Adrenal gland (tissue), 12 donors: ENCODE results near the gene RNF217. TPM values are rescaled to one million over a fixed set of nuclear protein-coding genes. Genes with fewer than 3 reads are reported as not detected.

ENCODE experiments used
- DNase-seq, 7 donors: peaks; one replicate each; pipeline ENCODE4 v3.0.0-alpha.2; 2019 to 2020
- H3K27ac ChIP-seq, 5 donors: fragments of 200-600 bp; sonication (generic) in 4 of 5; 1 replicate in 3 of 5; 2 replicates in 2 of 5; pipeline versions ENCODE4 v1.5.1 to v1.8.0; 2016 to 2020; ENCODE audit warnings: mild to moderate bottlenecking in 1 of 5
- H3K27me3 ChIP-seq: fragments of 200-600 bp; 2 replicates; pipeline ENCODE4 v1.8.0; 2021
- H3K36me3 ChIP-seq, 2 donors: fragments of 200-600 bp; replicated peaks in 1 of 2; 1 replicate in 1 of 2; 2 replicates in 1 of 2; pipeline versions ENCODE4 v1.5.1 to v1.8.0; 2018 to 2022
- H3K4me1 ChIP-seq, 2 donors: fragments of 200-600 bp; replicated peaks in 1 of 2; 1 replicate in 1 of 2; 2 replicates in 1 of 2; pipeline versions ENCODE4 v1.5.1 to v1.8.0; 2018 to 2021
- H3K4me3 ChIP-seq, 4 donors: fragments of 200-600 bp; sonication (generic) in 3 of 4; one replicate each; pipeline ENCODE4 v1.5.1; 2016 to 2018
- H3K9me3 ChIP-seq, 3 donors: fragments of 200-600 bp; sonication (generic) in 1 of 3; replicated peaks in 1 of 3; 1 replicate in 2 of 3; 2 replicates in 1 of 3; pipeline versions ENCODE4 v1.5.1 to v1.8.0; 2016 to 2021
- CTCF ChIP-seq, 6 experiments: fragments of 450-650 bp in 4 of 6; fragments of 200-600 bp in 2 of 6; sonication (generic) in 1 of 6; IDR thresholded peaks; 1 replicate in 5 of 6; 2 replicates in 1 of 6; pipeline versions ENCODE4 v1.5.1 to v1.8.0; 2016 to 2021; ENCODE audit warnings: antibody characterized with exemption in 6 of 6, mild to moderate bottlenecking in 2 of 6, moderate library complexity in 1 of 6
- POLR2A ChIP-seq, 2 donors: fragments of 450-650 bp; IDR thresholded peaks; one replicate each; pipeline ENCODE4 v1.6.1; 2017; ENCODE audit warnings: antibody characterized with exemption in 2 of 2, mild to moderate bottlenecking in 2 of 2, moderate library complexity in 1 of 2
- WGBS, 4 donors: extraction: QIAGEN DNeasy Blood & Tissue Kit in 2 of 4; methylation state at CpG; one replicate each; pipeline versions ENCODE4 v1.1.5 to v1.1.7; 2013 to 2017; 5-methylcytosine and 5-hydroxymethylcytosine counted together
- intact Hi-C, 2 donors: fragments of 100-400 bp; cut with DNase I; formaldehyde crosslinking; loops; one replicate each; pipeline versions ENCODE4 v1.14.1 to v1.15.0; 2022 to 2023
- polyA plus RNA-seq, 3 donors: library from polyadenylated mRNA; stranded (reverse); fragments of 200-250 nt in 2 of 3; fragments of 350-450 nt in 1 of 3; fragmentation: Illumina TruSeq in 1 of 3; extraction: RNeasy Lipid Tissue Mini Kit (QIAGEN cat#74804) in 1 of 3; gene quantifications; one replicate each; pipeline ENCODE4 v1.2.3, GENCODE V29; 2013 to 2014
- total RNA-seq, 9 donors: library from RNA; depleted of rRNA in 4 of 9; stranded (reverse); fragments of >200 nt in 4 of 9; fragments of 120-200 nt in 1 of 9; fragmentation: NEBNext Ultra II Directional in 1 of 9; extraction: Animal tissue kit (Norgen Biotek cat#: 25700) in 1 of 9; gene quantifications; one replicate each; pipeline versions ENCODE4 v1.1.0 to v1.2.4, GENCODE V29; 2013 to 2023
- donor health status: healthy with polysubstance abuse.
- donor health status: Bipolar disorder and iron deficiency.
- donor health status: DM: yes; HTN: yes; CAD: no.
- donor health status: DM: no; HTN: no; CAD: no.
- donor health status: DM: no; HTN: no; CAD: no.
- donor health status: DM: yes; HTN: yes; CAD: no.

RNF217 gene
- total and polyA plus RNA-seq, 12 donors: 4.6 to 23.0 (median 11.5) TPM

GRCh38 chr6:124990988-124991387 is 28.8 kb downstream of the RNF217 start:
- H3K4me1 ChIP-seq: peaks cover 0 to 17% of the 10 kb centered on the region in 2 donors
- WGBS, 4 donors: 93 to 100% (median 95%) methylated on average over 1 of the region's 1 CpG

GRCh38 chr6:124991764-124992295 is 29.6 kb downstream of the RNF217 start:
- Histone ChIP-seq H3K27me3 (no peaks in the 10 kb centered on the region), H3K4me1 (peaks cover 0 to 13% of the 10 kb centered on the region in 2 donors), H3K9me3 (no peaks in the 10 kb centered on the region), H3K36me3 (no peaks in the 10 kb centered on the region), H3K4me3 (no peak overlapping the region), H3K27ac (no peak overlapping the region)
- WGBS, 4 donors: 94 to 100% (median 98%) methylated on average over 1 of the region's 1 CpG
- intact Hi-C loops: loop anchor here in 1 of 2 donors (5.0 kb wide), 1 partner anchor 80 kb away; no protein-coding TSS in a partner anchor
- TF ChIP-seq POLR2A (IDR thresholded peaks at IDR 0.05): no peak
- TF ChIP-seq CTCF (IDR thresholded peaks at IDR 0.05): no peak
- DNase-seq: no peak

More at GRCh38 chr6:124990988-124991387, 28.8 kb downstream of the RNF217 start:
- no peaks in the 10 kb centered on the region for H3K9me3 ChIP-seq
- H3K27me3 ChIP-seq: no peaks in the 10 kb centered on the region
- no peaks in the 10 kb centered on the region for H3K36me3 ChIP-seq
- no peak for DNase-seq
- intact Hi-C loops: loop anchor here in 1 of 2 donors (5.0 kb wide), 1 partner anchor 81 kb away; no protein-coding TSS in a partner anchor
- TF ChIP-seq CTCF (IDR thresholded peaks at IDR 0.05) (no peak), POLR2A (IDR thresholded peaks at IDR 0.05) (no peak)
- H3K4me3 ChIP-seq: no peak overlapping the region
- H3K27ac ChIP-seq: no peak overlapping the region

- no peaks in the 10 kb centered on the region for H3K27me3 ChIP-seq
- no peaks in the 10 kb centered on the region for H3K36me3 ChIP-seq
- H3K4me1 ChIP-seq: peaks cover 0 to 13% of the 10 kb centered on the region in 2 donors
- no peak overlapping the region for H3K4me3 ChIP-seq
- WGBS, 4 donors: 92 to 97% (median 95%) methylated on average over 6 of the region's 6 CpGs
- DNase-seq: no peak
- TF ChIP-seq POLR2A (IDR thresholded peaks at IDR 0.05): no peak
- no peak for TF ChIP-seq CTCF (IDR thresholded peaks at IDR 0.05)
- intact Hi-C loops: loop anchor here in 1 of 2 donors (5.0 kb wide), 1 partner anchor 79 kb away; no protein-coding TSS in a partner anchor
- H3K9me3 ChIP-seq: no peaks in the 10 kb centered on the region
- no peak overlapping the region for H3K27ac ChIP-seq
Observed at GRCh38 chr6:124993327-124993726, 31.1 kb downstream of the RNF217 start.

GRCh38 chr6:124994648-124995047 is 32.4 kb downstream of the RNF217 start:
- peaks cover 0 to 13% of the 10 kb centered on the region in 2 donors for H3K4me1 ChIP-seq
- no peaks in the 10 kb centered on the region for H3K36me3 ChIP-seq
- no peak overlapping the region for H3K4me3 ChIP-seq
- H3K9me3 ChIP-seq: no peaks in the 10 kb centered on the region
- no peaks in the 10 kb centered on the region for H3K27me3 ChIP-seq
- TF ChIP-seq CTCF (IDR thresholded peaks at IDR 0.05): no peak
- no peak for TF ChIP-seq POLR2A (IDR thresholded peaks at IDR 0.05)
- 75 to 88% (median 80%) methylated on average over 3 of the region's 3 CpGs for WGBS, 4 donors
- intact Hi-C loops: loop anchor here in 1 of 2 donors (5.0 kb wide), 1 partner anchor 78 kb away; no protein-coding TSS in a partner anchor
- no peak overlapping the region for H3K27ac ChIP-seq
- DNase-seq: no peak
